CD4-positive, alpha-beta memory T cell (primary cell): ENCODE measurements around the gene UGT3A1. TPM values are rescaled to one million over a fixed set of nuclear protein-coding genes. Genes with fewer than 3 reads are reported as not detected.
"Not testable (repeated sequence)": the region's sequence is repeated elsewhere in the genome, so short reads cannot be mapped to it uniquely, and the experiment has no call there.

Source experiments
- CTCF ChIA-PET: fragments of 350-600 bp; sonication (Branson Sonifier 250); formaldehyde crosslinking; loops from one replicate; lab custom pipeline; 2021; ENCODE audit warnings: inconsistent platforms; ENCODE audit not compliant: partially characterized antibody; lab: Charles Lee
- POLR2A ChIA-PET: fragments of 350-600 bp; sonication (Branson Sonifier 250); formaldehyde crosslinking; loops from one replicate; lab custom pipeline; 2021; ENCODE audit not compliant: partially characterized antibody; lab: Charles Lee
- DNase-seq, 5 donors: peaks; one replicate each; pipeline versions ENCODE4 v3.0.0 to v3.0.0-alpha.2; 2020 to 2022; ENCODE audit warnings: mixed read lengths in 1 of 5
- H3K27ac ChIP-seq: one replicate; pipeline ENCODE4 v1.7.0; 2013; ENCODE audit warnings: low read depth, low read length
- H3K27me3 ChIP-seq: 2 replicates; pipeline ENCODE4 v1.7.0; 2013; ENCODE audit warnings: mild to moderate bottlenecking, low read length, moderate library complexity; ENCODE audit not compliant: insufficient read depth
- H3K36me3 ChIP-seq: 2 replicates; pipeline ENCODE4 v1.7.0; 2013; ENCODE audit warnings: mild to moderate bottlenecking, low read length, moderate library complexity; ENCODE audit not compliant: insufficient read depth
- H3K4me1 ChIP-seq: 2 replicates; pipeline ENCODE4 v1.7.0; 2013; ENCODE audit warnings: mild to moderate bottlenecking, low read length, moderate library complexity; ENCODE audit not compliant: insufficient read depth
- H3K4me3 ChIP-seq, 2 donors: one replicate each; pipeline ENCODE4 v1.7.0; 2013; ENCODE audit warnings: low read length in 2 of 2, mild to moderate bottlenecking in 1 of 2
- H3K9me3 ChIP-seq, 2 donors: one replicate each; pipeline ENCODE4 v1.7.0; 2013; ENCODE audit warnings: low read length in 2 of 2, control low read depth in 1 of 2; ENCODE audit not compliant: control insufficient read depth in 1 of 2
- H3K27ac Mint-ChIP-seq, 7 donors: one replicate each; pipeline ENCODE4 v1.8.0; 2020 to 2021; ENCODE audit warnings: mixed read lengths in 7 of 7, mild to moderate bottlenecking in 6 of 7, inconsistent platforms in 3 of 7, moderate library complexity in 3 of 7
- H3K27me3 Mint-ChIP-seq, 2 donors: one replicate each; pipeline ENCODE4 v1.8.0; 2020 to 2021; ENCODE audit warnings: mixed read lengths in 2 of 2
- H3K36me3 Mint-ChIP-seq, 2 donors: one replicate each; pipeline ENCODE4 v1.8.0; 2020 to 2021; ENCODE audit warnings: mixed read lengths in 2 of 2, inconsistent platforms in 1 of 2, mild to moderate bottlenecking in 1 of 2
- H3K4me1 Mint-ChIP-seq, 4 donors: one replicate each; pipeline ENCODE4 v1.8.0; 2020 to 2021; ENCODE audit warnings: mixed read lengths in 4 of 4, mild to moderate bottlenecking in 1 of 4
- H3K4me3 Mint-ChIP-seq, 8 donors: one replicate each; pipeline ENCODE4 v1.8.0; 2020 to 2021; ENCODE audit warnings: mixed read lengths in 8 of 8, mild to moderate bottlenecking in 7 of 8, moderate library complexity in 6 of 8, inconsistent platforms in 3 of 8
- H3K9me3 Mint-ChIP-seq, 8 donors: one replicate each; pipeline ENCODE4 v1.8.0; 2020 to 2021; ENCODE audit warnings: mixed read lengths in 8 of 8, mild to moderate bottlenecking in 5 of 8, inconsistent platforms in 3 of 8, moderate library complexity in 1 of 8
- intact Hi-C: fragments of 100-400 bp; cut with micrococcal nuclease; formaldehyde crosslinking; loops from one replicate; pipeline ENCODE4 v1.15.1; 2023
- polyA plus RNA-seq, 2 donors: library from polyadenylated mRNA; unstranded; fragments of 300-500 nt; fragmentation: Illumina TruSeq; gene quantifications; one replicate each; pipeline ENCODE4 v1.2.3, GENCODE V29; 2021
- total RNA-seq, 2 experiments: library from RNA; stranded (reverse); gene quantifications; one replicate each; pipeline ENCODE4 v1.2.3, GENCODE V29; 2021

UGT3A1 gene
- total and polyA plus RNA-seq, 4 experiments from 2014 or later, result not detected

- no peaks in the 10 kb centered on the region for H3K4me1 ChIP-seq
- no peaks in the 10 kb centered on the region for H3K27me3 ChIP-seq
- H3K27ac ChIP-seq, result no peak overlapping the region
- no peak for DNase-seq
- no peak overlapping the region for H3K4me3 ChIP-seq
- Mint-ChIP-seq H3K4me3 (no peak overlapping the region), H3K36me3 (no peaks in the 10 kb centered on the region), H3K4me1 (peaks cover 0 to 2% (median 0%) of the 10 kb centered on the region in 4 donors), H3K27ac (no peak overlapping the region), H3K9me3 (peaks cover 0 to 2% (median 0%) of the 10 kb centered on the region in 8 donors), H3K27me3 (peaks cover 14 to 20% of the 10 kb centered on the region in 2 donors)
- H3K9me3 ChIP-seq, result no peaks in the 10 kb centered on the region
- intact Hi-C loops, result no loop called here
- no peaks in the 10 kb centered on the region for H3K36me3 ChIP-seq
- ChIA-PET CTCF (no interaction called here), POLR2A (no interaction called here)
Measured at GRCh38 chr5:35988529-35988928, 2.7 kb downstream of the UGT3A1 start.

GRCh38 chr5:35987776-35988175 is 3.4 kb downstream of the UGT3A1 start:
- H3K4me1 Mint-ChIP-seq, result peaks cover 0 to 2% (median 0%) of the 10 kb centered on the region in 4 donors
- Histone ChIP-seq H3K36me3 (no peaks in the 10 kb centered on the region), H3K27me3 (no peaks in the 10 kb centered on the region), H3K9me3 (no peaks in the 10 kb centered on the region), H3K4me3 (no peak overlapping the region), H3K27ac (no peak overlapping the region), H3K4me1 (no peaks in the 10 kb centered on the region)
- H3K4me3 Mint-ChIP-seq, result no peak overlapping the region
- CTCF ChIA-PET, result no interaction called here
- H3K27ac Mint-ChIP-seq, result no peak overlapping the region
- H3K9me3 Mint-ChIP-seq, result peaks cover 2 to 4% (median 2%) of the 10 kb centered on the region in 8 donors
- POLR2A ChIA-PET, result no interaction called here
- no peaks in the 10 kb centered on the region for H3K36me3 Mint-ChIP-seq
- H3K27me3 Mint-ChIP-seq, result peaks cover 15 to 20% of the 10 kb centered on the region in 2 donors
- DNase-seq, result no peak
- intact Hi-C loops, result no loop called here

GRCh38 chr5:35979715-35980114 is 11.5 kb downstream of the UGT3A1 start:
- CTCF ChIA-PET, result no interaction called here

GRCh38 chr5:35976859-35977258 is 14.3 kb downstream of the UGT3A1 start:
- H3K27ac Mint-ChIP-seq, H3K4me1 Mint-ChIP-seq, DNase-seq, H3K4me3 Mint-ChIP-seq, CTCF ChIA-PET, H3K4me1 ChIP-seq, H3K4me3 ChIP-seq, H3K36me3 Mint-ChIP-seq, POLR2A ChIA-PET, H3K9me3 ChIP-seq, intact Hi-C loops, H3K27ac ChIP-seq, H3K36me3 ChIP-seq, H3K27me3 ChIP-seq: not testable (repeated sequence)
- peaks cover 0 to 33% (median 20%) of the 10 kb centered on the region in 8 donors for H3K9me3 Mint-ChIP-seq
- peaks cover 7 to 14% of the 10 kb centered on the region in 2 donors for H3K27me3 Mint-ChIP-seq

More at GRCh38 chr5:35979715-35980114, 11.5 kb downstream of the UGT3A1 start:
- no peaks in the 10 kb centered on the region for H3K4me1 ChIP-seq
- DNase-seq, result no peak
- intact Hi-C loops, result no loop called here
- POLR2A ChIA-PET, result no interaction called here
- Mint-ChIP-seq H3K36me3 (peaks cover 0 to 4% of the 10 kb centered on the region in 2 donors), H3K4me3 (no peak overlapping the region), H3K27me3 (peaks cover 3 to 8% of the 10 kb centered on the region in 2 donors), H3K27ac (no peak overlapping the region), H3K9me3 (peaks cover 5 to 42% (median 28%) of the 10 kb centered on the region in 8 donors), H3K4me1 (no peaks in the 10 kb centered on the region)
- H3K27me3 ChIP-seq, result no peaks in the 10 kb centered on the region
- H3K4me3 ChIP-seq, result no peak overlapping the region
- H3K36me3 ChIP-seq, result no peaks in the 10 kb centered on the region
- no peaks in the 10 kb centered on the region for H3K9me3 ChIP-seq
- H3K27ac ChIP-seq, result no peak overlapping the region

GRCh38 chr5:35974570-35974969 is 16.6 kb downstream of the UGT3A1 start:
- H3K9me3 ChIP-seq, result no peaks in the 10 kb centered on the region
- no peaks in the 10 kb centered on the region for H3K4me1 ChIP-seq
- peaks cover 0 to 25% (median 13%) of the 10 kb centered on the region in 8 donors for H3K9me3 Mint-ChIP-seq
- H3K27me3 Mint-ChIP-seq, result peaks cover 14 to 16% of the 10 kb centered on the region in 2 donors
- H3K4me3 Mint-ChIP-seq, result no peak overlapping the region
- no peak for DNase-seq
- H3K4me3 ChIP-seq, result no peak overlapping the region
- H3K36me3 ChIP-seq, result no peaks in the 10 kb centered on the region
- H3K4me1 Mint-ChIP-seq, result no peaks in the 10 kb centered on the region
- POLR2A ChIA-PET, result no interaction called here
- intact Hi-C loops, result no loop called here
- CTCF ChIA-PET, result no interaction called here
- no peak overlapping the region for H3K27ac ChIP-seq
- no peaks in the 10 kb centered on the region for H3K27me3 ChIP-seq
- peaks cover 0 to 4% of the 10 kb centered on the region in 2 donors for H3K36me3 Mint-ChIP-seq
- no peak overlapping the region for H3K27ac Mint-ChIP-seq

GRCh38 chr5:35971878-35972210 is 19.3 kb downstream of the UGT3A1 start:
- Histone ChIP-seq H3K36me3 (no peaks in the 10 kb centered on the region), H3K4me1 (no peaks in the 10 kb centered on the region), H3K27ac (no peak overlapping the region), H3K4me3 (no peak overlapping the region), H3K9me3 (no peaks in the 10 kb centered on the region), H3K27me3 (no peaks in the 10 kb centered on the region)
- Mint-ChIP-seq H3K27ac (no peak overlapping the region), H3K27me3 (peaks cover 21 to 23% of the 10 kb centered on the region in 2 donors), H3K9me3 (peaks cover 0 to 12% (median 3%) of the 10 kb centered on the region in 8 donors), H3K36me3 (no peaks in the 10 kb centered on the region), H3K4me1 (no peaks in the 10 kb centered on the region), H3K4me3 (no peak overlapping the region)
- CTCF ChIA-PET, result interaction anchor here (0.7 kb wide), 1 partner anchor 1448 kb away, joined by 3 read pairs; no protein-coding TSS in a partner anchor
- POLR2A ChIA-PET, result no interaction called here
- DNase-seq, result no peak
- intact Hi-C loops, result no loop called here

- no peak overlapping the region for H3K27ac ChIP-seq
- no peaks in the 10 kb centered on the region for H3K27me3 ChIP-seq
- Mint-ChIP-seq H3K4me1 (no peaks in the 10 kb centered on the region), H3K36me3 (no peaks in the 10 kb centered on the region), H3K27me3 (peaks cover 21 to 23% of the 10 kb centered on the region in 2 donors), H3K4me3 (no peak overlapping the region), H3K9me3 (peaks cover 0 to 9% (median 3%) of the 10 kb centered on the region in 8 donors), H3K27ac (no peak overlapping the region)
- intact Hi-C loops, result no loop called here
- H3K4me1 ChIP-seq, result no peaks in the 10 kb centered on the region
- no peaks in the 10 kb centered on the region for H3K9me3 ChIP-seq
- ChIA-PET POLR2A (no interaction called here), CTCF (no interaction called here)
- no peak overlapping the region for H3K4me3 ChIP-seq
- no peaks in the 10 kb centered on the region for H3K36me3 ChIP-seq
- no peak for DNase-seq
Measured at GRCh38 chr5:35971186-35971877, 19.9 kb downstream of the UGT3A1 start.
